SK-N-SH (cell line): ENCODE results near the gene NOTCH4. TPM values are rescaled to one million over a fixed set of nuclear protein-coding genes. Genes with fewer than 3 reads are reported as not detected.

Experiments
- CTCF ChIA-PET: fragments of 300-600, 350-600 bp; formaldehyde crosslinking; extraction: SDS; loops from one replicate; lab custom pipeline; 2021; lab: Yijun Ruan, JAX
- POLR2A ChIA-PET: fragments of 350-600 bp; sonication (Branson Sonifier 250); formaldehyde crosslinking; extraction: SDS; loops from one replicate; lab custom pipeline; 2020; ENCODE audit warnings: antibody characterized with exemption, inconsistent platforms; lab: Yijun Ruan, JAX
- DNase-seq: peaks from one replicate; pipeline ENCODE4 v3.0.0; 2012
- H2AFZ ChIP-seq: fragments of 200-600 bp; sonication (generic); 2 replicates; pipeline ENCODE4 v1.8.1; 2016; ENCODE audit warnings: antibody characterized with exemption, mild to moderate bottlenecking, low read depth
- H3F3A ChIP-seq: fragments of 200-600 bp; sonication (generic); replicated peaks from 2 replicates; pipeline ENCODE3; 2016; ENCODE audit warnings: antibody characterized with exemption, mild to moderate bottlenecking; ENCODE audit not compliant: insufficient read depth
- H3K27ac ChIP-seq, 2 experiments: fragments of 200-500 bp in 1 of 2; fragments of 200-600 bp in 1 of 2; sonication (Bioruptor generic) in 1 of 2; sonication (generic), shearing (Covaris generic) in 1 of 2; 2 replicates each; pipeline versions ENCODE4 v1.5.1 to v1.6.1; 2014 to 2016; ENCODE audit warnings: low read depth in 2 of 2, inconsistent platforms in 1 of 2, low read length in 1 of 2, mild to moderate bottlenecking in 1 of 2, mixed read lengths in 1 of 2
- H3K27me3 ChIP-seq: fragments of 200-600 bp; sonication (generic), shearing (Covaris generic); 2 replicates; pipeline ENCODE4 v1.6.1; 2016; ENCODE audit warnings: mixed run types; ENCODE audit not compliant: insufficient read depth
- H3K36me3 ChIP-seq, 2 experiments: fragments of 200-500 bp in 1 of 2; fragments of 200-600 bp in 1 of 2; sonication (Bioruptor generic) in 1 of 2; sonication (generic) in 1 of 2; replicated peaks in 1 of 2; 2 replicates each; pipeline versions ENCODE3 to v1.5.1; 2014 to 2016; ENCODE audit warnings: low read length in 1 of 2, mild to moderate bottlenecking in 1 of 2; ENCODE audit not compliant: insufficient read depth in 2 of 2, control insufficient read depth in 1 of 2
- H3K4me1 ChIP-seq, 2 experiments: fragments of 200-500 bp in 1 of 2; fragments of 200-600 bp in 1 of 2; sonication (Bioruptor generic) in 1 of 2; sonication (generic), shearing (Covaris generic) in 1 of 2; 2 replicates each; pipeline versions ENCODE4 v1.5.1 to v1.6.1; 2014 to 2016; ENCODE audit warnings: low read depth in 1 of 2, low read length in 1 of 2, mixed run types in 1 of 2; ENCODE audit not compliant: insufficient read depth in 2 of 2, control insufficient read depth in 1 of 2
- H3K4me2 ChIP-seq: fragments of 200-600 bp; sonication (generic), shearing (Covaris generic); 2 replicates; pipeline ENCODE4 v1.6.1; 2017; ENCODE audit warnings: mixed run types
- H3K4me3 ChIP-seq, 2 experiments: fragments of 200-500 bp in 1 of 2; fragments of 200-600 bp in 1 of 2; sonication (Bioruptor generic) in 1 of 2; sonication (generic), shearing (Covaris generic) in 1 of 2; 2 replicates each; pipeline versions ENCODE4 v1.5.1 to v1.8.1; 2014 to 2016; ENCODE audit warnings: low read depth in 2 of 2, inconsistent platforms in 1 of 2, low read length in 1 of 2, mild to moderate bottlenecking in 1 of 2, mixed read lengths in 1 of 2, moderate library complexity in 1 of 2
- H3K79me2 ChIP-seq: fragments of 200-600 bp; sonication (generic); 2 replicates; pipeline ENCODE4 v1.8.1; 2017; ENCODE audit warnings: mild to moderate bottlenecking; ENCODE audit not compliant: insufficient read depth
- H3K9ac ChIP-seq: fragments of 200-600 bp; sonication (generic); 2 replicates; pipeline ENCODE4 v1.6.1; 2017; ENCODE audit warnings: mixed run types
- H3K9me2 ChIP-seq: fragments of 200-600 bp; sonication (generic); 2 replicates; pipeline ENCODE4 v1.6.1; 2017; ENCODE audit warnings: mixed run types
- H3K9me3 ChIP-seq: fragments of 200-600 bp; sonication (generic); 2 replicates; pipeline ENCODE4 v1.6.1; 2017; ENCODE audit warnings: mixed run types, mild to moderate bottlenecking, moderate library complexity
- H4K20me1 ChIP-seq: fragments of 200-600 bp; sonication (generic); 2 replicates; pipeline ENCODE4 v1.6.1; 2017; ENCODE audit warnings: mild to moderate bottlenecking, mixed run types; ENCODE audit not compliant: insufficient read depth
- CHD2 ChIP-seq: fragments of 150-350 bp; IDR thresholded peaks from 2 replicates; pipeline ENCODE4 v1.6.1; 2018; ENCODE audit warnings: low read length; ENCODE audit not compliant: partially characterized antibody
- EP300 ChIP-seq, 2 experiments: IDR thresholded peaks; 2 replicates each; pipeline versions ENCODE4 v1.4.0 to v1.6.1; 2012; ENCODE audit warnings: borderline replicate concordance in 1 of 2, low read depth in 1 of 2, low read length in 1 of 2
- FOXJ3 ChIP-seq: sonication (generic); formaldehyde crosslinking; IDR thresholded peaks from 2 replicates; pipeline ENCODE4 v1.5.1; 2020; ENCODE audit warnings: mild to moderate bottlenecking, missing genetic modification reagents
- FOXM1 ChIP-seq: IDR thresholded peaks from 2 replicates; pipeline ENCODE4 v1.4.0; 2012; ENCODE audit warnings: low read depth, mild to moderate bottlenecking
- MAX ChIP-seq: IDR thresholded peaks from 2 replicates; pipeline ENCODE4 v1.4.0; 2012; ENCODE audit warnings: low read depth
- MXI1 ChIP-seq: IDR thresholded peaks from 2 replicates; pipeline ENCODE4 v1.6.1; 2012; ENCODE audit warnings: mild to moderate bottlenecking, low read depth, low read length, improper control_type of control experiment
- POLR2AphosphoS5 ChIP-seq: IDR thresholded peaks from 2 replicates; pipeline ENCODE4 v1.6.1; 2012; ENCODE audit warnings: low read depth, low read length
- RAD21 ChIP-seq: IDR thresholded peaks from 2 replicates; pipeline ENCODE4 v1.6.1; 2012; ENCODE audit warnings: mild to moderate bottlenecking, low read length
- RFX5 ChIP-seq: IDR thresholded peaks from 2 replicates; pipeline ENCODE4 v1.6.1; 2012; ENCODE audit warnings: mild to moderate bottlenecking, improper control_type of control experiment, low read length
- RXRA ChIP-seq: IDR thresholded peaks from 2 replicates; pipeline ENCODE4 v1.4.0; 2012; ENCODE audit warnings: low read depth, mild to moderate bottlenecking, borderline replicate concordance
- SIN3A ChIP-seq: IDR thresholded peaks from 2 replicates; pipeline ENCODE4 v1.6.1; 2012; ENCODE audit warnings: low read depth, mild to moderate bottlenecking, low read length, moderate library complexity, borderline replicate concordance
- SMC3 ChIP-seq: IDR thresholded peaks from 2 replicates; pipeline ENCODE4 v1.6.1; 2012; ENCODE audit warnings: low read depth, low read length, improper control_type of control experiment
- USF1 ChIP-seq: IDR thresholded peaks from 2 replicates; pipeline ENCODE4 v1.4.0; 2012; ENCODE audit warnings: low read depth, borderline replicate concordance
- USF2 ChIP-seq: fragments of 150-350 bp; IDR thresholded peaks from 2 replicates; pipeline ENCODE4 v1.6.1; 2017; ENCODE audit warnings: antibody characterized with exemption, low read length, low read depth, borderline replicate concordance
- WGBS: methylation state at CpG from one replicate; pipeline ENCODE4 v1.1.6; 2017; ENCODE audit warnings: low lambda C conversion rate; 5-methylcytosine and 5-hydroxymethylcytosine counted together
- polyA plus RNA-seq, 3 experiments: library from polyadenylated mRNA; depleted of rRNA; stranded (reverse); fragments of >200 nt; gene quantifications; 2 replicates each; pipeline ENCODE4 v1.2.3, GENCODE V29; 2012

Gene NOTCH4
- polyA plus RNA-seq, 1 of the 3 experiments (the other 2 are of a cell fraction) = 2.5 TPM

GRCh38 chr6:32178547-32179440, 45.1 kb downstream of the NOTCH4 start:
- peak overlapping the region; percentile 85 for H2AFZ ChIP-seq
- 2% methylated on average over 24 of the region's 24 CpGs for WGBS
- H3K4me1 ChIP-seq = peaks cover 12 to 33% of the 10 kb centered on the region in 2 experiments; a peak in 3 of 4 replicates
- POLR2A ChIA-PET = interaction anchor here (1.5 to 4.1 kb wide), 2 partner anchors 11 to 17 kb away, joined by 6 to 22 read pairs; partner anchors contain the start of gene PBX2
- H3K36me3 ChIP-seq = peaks cover 9 to 25% of the 10 kb centered on the region in 2 experiments
- peak overlapping the region; percentile 66 to 98 for H3K27ac ChIP-seq
- TF ChIP-seq SIN3A = no peak
- TF ChIP-seq POLR2AphosphoS5 = no peak
- no peak for TF ChIP-seq RFX5
- TF ChIP-seq CHD2 = no peak
- no peak for TF ChIP-seq RAD21
- no peak for TF ChIP-seq SMC3
- TF ChIP-seq USF1 = no peak; the same call in 1 of the 2 replicates
- TF ChIP-seq RXRA = no peak
- TF ChIP-seq FOXM1 = no peak
- no peak for TF ChIP-seq FOXJ3 (CRISPR knock-in tag)
- peak; percentile 6; the same call in 1 of the 2 replicates for TF ChIP-seq MAX
- TF ChIP-seq USF2 = 0 out of 2 replicates have a peak, but pooled peaks have one; percentile 5
- TF ChIP-seq EP300 (IDR thresholded peaks at IDR 0.05; ENCODE audit: borderline replicate concordance in 1 of 2, low read depth in 1 of 2, low read length in 1 of 2) = no peak
- TF ChIP-seq MXI1 = peak; percentile 72; the same call in 1 of the 2 replicates
- H3K4me2 ChIP-seq = peak overlapping the region; percentile 100
- CTCF ChIA-PET = interaction anchor here (0.8 to 1.0 kb wide), 2 partner anchors 24 to 61 kb away, joined by 3 read pairs; no protein-coding TSS in a partner anchor
- DNase-seq = peak; percentile 48
- H4K20me1 ChIP-seq = no peaks in the 10 kb centered on the region
- peaks cover 33% of the 10 kb centered on the region for H3K79me2 ChIP-seq
- peak overlapping the region; percentile 84 to 99 for H3K4me3 ChIP-seq
- H3K9ac ChIP-seq = peak overlapping the region; percentile 84
- peaks cover 10% of the 10 kb centered on the region for H3F3A ChIP-seq
- H3K9me2 ChIP-seq = no peaks in the 10 kb centered on the region
- no peaks in the 10 kb centered on the region for H3K27me3 ChIP-seq
- no peaks in the 10 kb centered on the region for H3K9me3 ChIP-seq
